B cell (primary cell): ENCODE measurements around the gene PPP3CA. TPM values are rescaled to one million over a fixed set of nuclear protein-coding genes. Genes with fewer than 3 reads are reported as not detected.

Source experiments
- ATAC-seq: fragments of 200-7000 bp; cut with Tn5 transposase; one replicate; pipeline ENCODE4 v1.10.0; 2021; ENCODE audit warnings: low read depth, mild to moderate bottlenecking, moderate number of reproducible peaks, moderate library complexity
- CTCF ChIA-PET: fragments of 350-600 bp; sonication (Branson Sonifier 250); formaldehyde crosslinking; loops from one replicate; lab custom pipeline; 2021; ENCODE audit warnings: antibody characterized with exemption, inconsistent platforms; lab: Charles Lee
- POLR2A ChIA-PET: fragments of 350-600 bp; sonication (Branson Sonifier 250); formaldehyde crosslinking; loops from one replicate; lab custom pipeline; 2021; ENCODE audit warnings: antibody characterized with exemption; lab: Charles Lee
- DNase-seq: peaks from one replicate; pipeline ENCODE4 v3.0.0; 2013
- H2AFZ ChIP-seq: 2 replicates; pipeline ENCODE4 v1.6.1; 2012; ENCODE audit warnings: mild to moderate bottlenecking, low read depth, low read length; ENCODE audit not compliant: insufficient read depth, poor library complexity, severe bottlenecking
- H3K27ac ChIP-seq, 2 donors: 1 replicate in 1 of 2; 2 replicates in 1 of 2; pipeline ENCODE4 v1.5.1; 2012 to 2013; ENCODE audit warnings: low read length in 2 of 2, mild to moderate bottlenecking in 2 of 2, moderate library complexity in 1 of 2
- H3K27me3 ChIP-seq, 4 experiments: fragments of 200-600 bp in 1 of 4; sonication (generic) in 1 of 4; replicated peaks in 1 of 4; 1 replicate in 2 of 4; 2 replicates in 2 of 4; pipeline versions ENCODE4 v1.6.1 to v1.7.0; 2013 to 2016; ENCODE audit warnings: low read length in 3 of 4, mild to moderate bottlenecking in 2 of 4, mixed read lengths in 1 of 4, moderate library complexity in 1 of 4; ENCODE audit not compliant: insufficient read depth in 4 of 4, control insufficient read depth in 3 of 4; ENCODE audit errors: control extremely low read depth in 1 of 4
- H3K36me3 ChIP-seq, 2 experiments: replicated peaks in 1 of 2; 1 replicate in 1 of 2; 2 replicates in 1 of 2; pipeline versions ENCODE4 v1.6.1 to v1.7.1; 2013; ENCODE audit warnings: low read length in 1 of 2; ENCODE audit not compliant: insufficient read depth in 2 of 2, control insufficient read depth in 1 of 2; ENCODE audit errors: control extremely low read depth in 1 of 2, extremely low read depth in 1 of 2
- H3K4me1 ChIP-seq, 2 donors: fragments of 200-600 bp in 1 of 2; sonication (generic) in 1 of 2; 1 replicate in 1 of 2; 2 replicates in 1 of 2; pipeline versions ENCODE4 v1.5.1 to v1.6.1; 2013 to 2017; ENCODE audit warnings: low read length in 2 of 2; ENCODE audit not compliant: control insufficient read depth in 2 of 2, insufficient read depth in 2 of 2
- H3K4me2 ChIP-seq: replicated peaks from 2 replicates; pipeline ENCODE3; 2012; ENCODE audit warnings: mild to moderate bottlenecking, low read depth, low read length; ENCODE audit not compliant: poor library complexity, severe bottlenecking
- H3K4me3 ChIP-seq, 5 experiments: fragments of 200-600 bp in 1 of 5; sonication (generic) in 1 of 5; 1 replicate in 3 of 5; 2 replicates in 2 of 5; pipeline versions ENCODE4 v1.5.1 to v1.7.0; 2011 to 2016; ENCODE audit warnings: low read length in 4 of 5, mild to moderate bottlenecking in 4 of 5, low read depth in 2 of 5, control low read depth in 1 of 5, moderate library complexity in 1 of 5; ENCODE audit not compliant: insufficient read depth in 1 of 5; ENCODE audit errors: control extremely low read depth in 1 of 5, extremely low read depth in 1 of 5
- H3K79me2 ChIP-seq: fragments of 200-600 bp; sonication (generic); one replicate; pipeline ENCODE4 v1.6.0; 2016; ENCODE audit warnings: low read length; ENCODE audit not compliant: control insufficient read depth, insufficient read depth
- H3K9ac ChIP-seq: fragments of 200-600 bp; sonication (generic); 2 replicates; pipeline ENCODE4 v1.6.1; 2017; ENCODE audit warnings: mild to moderate bottlenecking, low read length, moderate library complexity
- H3K9me3 ChIP-seq, 3 donors: one replicate each; pipeline versions ENCODE4 v1.6.1 to v1.7.1; 2013; ENCODE audit warnings: low read length in 2 of 3; ENCODE audit not compliant: control insufficient read depth in 2 of 3, insufficient read depth in 1 of 3; ENCODE audit errors: control extremely low read depth in 1 of 3
- H4K20me1 ChIP-seq: 2 replicates; pipeline ENCODE4 v1.6.0; 2012; ENCODE audit warnings: mild to moderate bottlenecking, low read length; ENCODE audit not compliant: insufficient read depth, control insufficient read depth, poor library complexity, severe bottlenecking
- H3K27ac Mint-ChIP-seq: one replicate; pipeline ENCODE4 v1.8.0; 2021; ENCODE audit warnings: mixed read lengths
- H3K27me3 Mint-ChIP-seq: one replicate; pipeline ENCODE4 v1.8.0; 2021; ENCODE audit warnings: mixed read lengths
- H3K4me1 Mint-ChIP-seq: one replicate; pipeline ENCODE4 v1.8.0; 2021; ENCODE audit warnings: mixed read lengths
- H3K4me3 Mint-ChIP-seq: one replicate; pipeline ENCODE4 v1.8.0; 2021; ENCODE audit warnings: mixed read lengths
- H3K9me3 Mint-ChIP-seq: one replicate; pipeline ENCODE4 v1.8.0; 2022; ENCODE audit warnings: mixed read lengths; ENCODE audit not compliant: insufficient read depth
- EZH2 ChIP-seq: IDR thresholded peaks from 2 replicates; pipeline ENCODE4 v1.6.1; 2012; ENCODE audit warnings: borderline replicate concordance, low read depth, mild to moderate bottlenecking, moderate library complexity, low read length; ENCODE audit not compliant: insufficient read depth, poor library complexity, severe bottlenecking
- whole genome bisulfite sequencing: methylation state at CpG from one replicate; pipeline ENCODE4 v1.1.5; 2013; ENCODE audit warnings: missing lambda C conversion rate; ENCODE audit not compliant: insufficient coverage; 5-methylcytosine and 5-hydroxymethylcytosine counted together
- intact Hi-C: fragments of 100-400 bp; cut with micrococcal nuclease; formaldehyde crosslinking; loops from one replicate; pipeline ENCODE4 v1.10.0; 2022
- polyA plus RNA-seq: library from polyadenylated mRNA; depleted of rRNA; stranded (reverse); fragments of >200 nt; gene quantifications from 2 replicates; pipeline ENCODE4 v1.2.3, GENCODE V29; 2012
- total RNA-seq, 2 donors: library from RNA; stranded (reverse); fragments of 120-200 nt in 1 of 2; gene quantifications; 1 replicate in 1 of 2; 2 replicates in 1 of 2; pipeline versions ENCODE4 v1.2.3 to v1.2.4, GENCODE V29; 2013 to 2022
- TF ChIP-seq, protein P1 (sequence below): fragments of 200-600 bp; IDR thresholded peaks from one replicate; pipeline ENCODE4 v1.8.0; 2022; ENCODE audit warnings: antibody characterized with exemption, mild to moderate bottlenecking

PPP3CA gene
- total and polyA plus RNA-seq, 2 donors (not counting 1 experiment from before 2014, with no cell fraction given): 14.3 to 85.1 TPM

DNA sequence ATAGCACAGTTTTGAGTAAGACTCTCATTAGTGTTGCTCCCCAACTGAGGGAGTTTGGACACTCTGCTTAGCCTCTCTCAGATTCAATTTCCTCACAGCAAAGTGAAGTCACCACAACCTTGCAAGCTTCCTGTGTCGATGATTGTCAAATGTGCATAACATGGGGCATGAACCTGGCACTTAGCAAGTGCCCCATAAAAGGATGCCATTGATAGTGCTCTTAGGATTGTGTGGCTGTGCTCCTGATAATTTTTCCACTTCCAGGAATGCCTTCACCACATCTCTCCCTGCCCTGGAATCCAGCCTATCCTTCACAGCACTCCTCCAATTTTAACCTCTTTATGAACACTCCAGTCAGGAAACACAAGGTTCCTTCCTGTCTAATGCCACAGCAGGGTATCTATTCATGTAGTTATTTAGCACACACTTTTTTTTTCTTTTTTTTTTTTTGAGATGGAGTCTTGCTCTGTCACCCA, 309.4 kb downstream of the PPP3CA start:
- WGBS: no CpG with 5 or more reads among the region's 1 CpG
- Mint-ChIP-seq H3K27ac (peak overlapping the region; percentile 65), H3K4me3 (no peak overlapping the region), H3K27me3 (no peaks in the 10 kb centered on the region), H3K9me3 (no peaks in the 10 kb centered on the region), H3K4me1 (peaks cover 2% of the 10 kb centered on the region)
- Histone ChIP-seq H3K27me3 (no peaks in the 10 kb centered on the region), H3K79me2 (no peaks in the 10 kb centered on the region), H3K27ac (no peak overlapping the region), H3K4me3 (no peak overlapping the region), H3K36me3 (peaks cover 3 to 50% of the 10 kb centered on the region in 2 experiments), H3K9ac (no peak overlapping the region), H2AFZ (no peak overlapping the region), H3K4me2 (no peak overlapping the region), H3K4me1 (no peaks in the 10 kb centered on the region), H3K9me3 (no peaks in the 10 kb centered on the region), H4K20me1 (no peaks in the 10 kb centered on the region)
- ChIA-PET POLR2A (no interaction called here), CTCF (no interaction called here)
- no peak for DNase-seq
- TF ChIP-seq, protein P1, sequence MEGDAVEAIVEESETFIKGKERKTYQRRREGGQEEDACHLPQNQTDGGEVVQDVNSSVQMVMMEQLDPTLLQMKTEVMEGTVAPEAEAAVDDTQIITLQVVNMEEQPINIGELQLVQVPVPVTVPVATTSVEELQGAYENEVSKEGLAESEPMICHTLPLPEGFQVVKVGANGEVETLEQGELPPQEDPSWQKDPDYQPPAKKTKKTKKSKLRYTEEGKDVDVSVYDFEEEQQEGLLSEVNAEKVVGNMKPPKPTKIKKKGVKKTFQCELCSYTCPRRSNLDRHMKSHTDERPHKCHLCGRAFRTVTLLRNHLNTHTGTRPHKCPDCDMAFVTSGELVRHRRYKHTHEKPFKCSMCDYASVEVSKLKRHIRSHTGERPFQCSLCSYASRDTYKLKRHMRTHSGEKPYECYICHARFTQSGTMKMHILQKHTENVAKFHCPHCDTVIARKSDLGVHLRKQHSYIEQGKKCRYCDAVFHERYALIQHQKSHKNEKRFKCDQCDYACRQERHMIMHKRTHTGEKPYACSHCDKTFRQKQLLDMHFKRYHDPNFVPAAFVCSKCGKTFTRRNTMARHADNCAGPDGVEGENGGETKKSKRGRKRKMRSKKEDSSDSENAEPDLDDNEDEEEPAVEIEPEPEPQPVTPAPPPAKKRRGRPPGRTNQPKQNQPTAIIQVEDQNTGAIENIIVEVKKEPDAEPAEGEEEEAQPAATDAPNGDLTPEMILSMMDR: no peak
- TF ChIP-seq EZH2: no peak
- ATAC-seq: no peak
- intact Hi-C loops: no loop called here

DNA sequence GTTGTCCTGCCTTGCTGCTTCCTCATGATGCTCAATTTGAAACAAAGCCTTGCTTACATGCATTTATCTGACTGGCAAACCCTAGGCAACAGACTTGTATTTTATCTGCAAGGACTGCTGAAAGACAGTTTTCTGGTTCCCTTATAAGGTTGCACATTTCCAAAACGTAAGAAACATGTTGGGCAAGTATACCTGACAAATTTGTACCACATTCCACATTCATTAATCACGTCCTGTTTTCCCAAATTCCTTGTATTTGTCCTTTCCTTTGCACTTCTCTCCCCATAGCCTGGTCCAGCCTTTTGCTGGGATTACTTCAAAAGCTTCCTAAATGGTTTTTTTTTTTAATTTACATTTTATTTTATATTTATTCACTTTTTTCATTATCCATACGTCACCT, 310.1 kb downstream of the PPP3CA start:
- Histone ChIP-seq H3K36me3 (peaks cover 3 to 54% of the 10 kb centered on the region in 2 experiments), H3K79me2 (no peaks in the 10 kb centered on the region), H3K9ac (no peak overlapping the region), H2AFZ (no peak overlapping the region), H3K27me3 (no peaks in the 10 kb centered on the region), H3K4me2 (no peak overlapping the region), H3K4me1 (no peaks in the 10 kb centered on the region), H3K4me3 (no peak overlapping the region), H3K9me3 (no peaks in the 10 kb centered on the region), H4K20me1 (no peaks in the 10 kb centered on the region), H3K27ac (no peak overlapping the region)
- H3K9me3 Mint-ChIP-seq: no peaks in the 10 kb centered on the region
- H3K27ac Mint-ChIP-seq: no peak overlapping the region
- H3K4me3 Mint-ChIP-seq: no peak overlapping the region
- TF ChIP-seq, protein P1: no peak
- TF ChIP-seq EZH2: no peak
- intact Hi-C loops: no loop called here
- peaks cover 2% of the 10 kb centered on the region for H3K4me1 Mint-ChIP-seq
- CTCF ChIA-PET: interaction anchor here (0.6 kb wide), 1 partner anchor 8 kb away, joined by 3 read pairs; no protein-coding TSS in a partner anchor
- no peak for DNase-seq
- POLR2A ChIA-PET: no interaction called here
- 94% methylated on average over 2 of the region's 3 CpGs for WGBS
- ATAC-seq: no peak
- H3K27me3 Mint-ChIP-seq: no peaks in the 10 kb centered on the region
